HPDE6-E6E7 (cell line): ENCODE measurements around the gene KRT80.

Experiments used
- DNase-seq: peaks from one replicate; pipeline ENCODE4 v3.0.0; 2011; ENCODE audit warnings: missing footprints; ENCODE audit errors: extremely low spot score

Gene KRT80

GRCh38 chr12:52198454-52199215 lies 6.8 kb upstream of the KRT80 start:
- no peak for DNase-seq

DNA sequence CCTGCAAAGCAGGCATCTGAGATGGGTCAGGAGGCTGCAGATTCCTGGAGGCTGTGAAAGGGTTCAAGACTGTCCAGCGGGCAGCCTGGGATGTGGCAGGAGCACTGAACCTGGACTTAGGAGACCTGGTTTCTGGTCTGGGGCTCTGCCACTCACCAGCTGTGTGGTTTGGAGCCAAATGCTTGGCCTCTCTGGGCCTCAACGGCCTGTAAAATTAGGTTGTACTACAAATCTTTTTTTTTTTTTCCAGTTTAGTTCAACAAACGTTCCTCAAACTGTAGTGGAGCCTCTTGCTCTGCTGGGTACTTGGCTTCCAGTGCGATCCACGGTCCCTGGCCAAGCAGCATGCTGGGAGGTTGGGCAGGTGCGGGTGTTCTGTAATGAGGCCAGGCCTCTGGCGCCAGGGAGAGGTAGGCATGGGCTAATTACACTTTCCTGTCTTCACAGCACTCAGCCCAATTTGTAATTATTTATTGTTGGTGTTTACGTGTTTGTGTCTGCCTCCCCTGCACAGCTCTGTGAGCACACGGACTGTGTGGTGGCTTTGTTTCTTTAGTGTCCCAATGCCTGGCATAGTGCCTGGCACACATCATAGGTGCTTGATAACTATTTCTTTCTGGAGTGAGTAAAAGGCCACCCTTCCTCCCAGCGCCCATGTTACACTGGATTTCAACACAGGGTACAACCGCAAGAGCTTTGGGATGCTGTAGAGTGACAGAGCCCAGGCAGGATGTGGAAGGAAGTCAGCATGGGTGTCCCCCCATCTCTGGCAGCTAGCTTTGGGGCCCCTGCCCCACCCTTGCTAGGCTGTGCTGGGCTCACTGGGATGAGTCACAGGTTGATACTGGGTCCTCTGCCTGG lies 5.8 kb upstream of the KRT80 start:
- no peak for DNase-seq

DNA sequence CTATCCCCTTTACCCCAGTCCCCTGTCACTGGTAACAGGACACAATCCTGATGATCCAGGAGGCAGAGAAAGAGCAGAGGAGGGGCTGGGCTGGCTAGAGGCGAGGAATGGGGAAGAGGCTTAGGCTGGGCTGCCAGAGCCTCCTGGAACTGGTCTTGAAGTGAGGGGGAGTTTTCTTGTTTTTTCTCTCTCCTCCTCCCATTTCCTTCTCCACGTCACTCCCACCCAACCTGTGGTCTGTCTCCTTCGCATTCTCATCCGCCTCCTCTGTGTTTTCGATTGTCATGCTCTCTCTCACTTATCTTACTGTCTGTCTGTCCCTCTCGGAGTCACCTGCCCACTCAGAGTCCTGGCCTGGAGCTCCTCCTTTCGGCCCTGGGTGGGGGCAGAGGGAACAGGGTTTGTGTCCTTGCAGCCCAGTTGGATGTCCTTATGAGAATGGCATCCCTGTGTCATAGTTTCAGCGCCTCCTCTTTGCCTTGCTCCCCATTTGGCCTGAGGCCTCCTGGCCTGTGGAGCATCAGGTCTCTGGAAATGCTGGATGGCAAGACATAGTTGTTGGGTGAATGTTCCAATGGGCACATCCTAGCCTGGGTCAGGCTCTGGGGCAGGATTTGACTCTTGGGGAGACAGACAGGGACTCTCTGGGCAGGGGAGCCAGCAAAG lies 3.4 kb upstream of the KRT80 start:
- no peak for DNase-seq

DNA sequence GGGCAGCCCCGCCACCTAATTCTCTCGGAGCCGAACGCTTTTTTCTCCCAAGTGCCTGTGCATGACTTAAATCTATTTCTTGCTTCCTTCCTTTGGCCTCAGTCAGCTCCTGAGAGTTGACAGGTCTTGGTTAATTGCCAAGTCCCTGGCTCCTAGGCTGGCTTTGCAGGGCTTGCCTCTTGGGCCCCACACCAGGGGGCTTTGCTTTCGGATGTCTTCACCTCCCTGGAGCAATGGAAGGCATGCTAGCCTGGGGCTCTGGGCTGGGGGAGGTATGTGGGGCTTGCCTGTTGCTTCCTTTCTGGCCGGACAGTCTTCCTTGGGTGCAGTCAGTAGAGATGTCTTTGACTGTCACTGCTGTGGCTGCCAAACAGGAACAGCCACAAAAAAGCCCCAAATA lies 2.2 kb upstream of the KRT80 start:
- DNase-seq: no peak

DNA sequence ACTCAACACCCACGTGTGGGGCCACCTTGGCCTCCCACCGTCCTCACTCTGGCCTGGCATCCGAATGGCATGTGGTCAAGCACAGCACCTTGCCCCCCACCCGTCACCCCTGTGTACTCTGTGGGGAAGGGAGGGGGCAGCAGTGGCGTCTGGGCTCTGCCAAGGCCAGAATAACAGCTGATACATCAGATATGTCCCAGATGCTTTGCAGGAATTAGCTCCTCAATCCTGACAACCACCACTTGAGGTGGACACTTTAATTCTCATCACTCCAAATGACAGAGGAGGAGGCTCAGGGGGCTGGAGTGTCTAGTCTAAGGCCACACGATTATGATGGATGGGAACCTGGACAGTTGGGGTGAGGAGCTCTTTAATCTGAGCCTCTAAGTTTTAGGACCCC lies 1.7 kb upstream of the KRT80 start:
- no peak for DNase-seq

- DNase-seq: no peak
Measured at GRCh38 chr12:52190860-52191729, 719 bp downstream of the KRT80 start.

DNA sequence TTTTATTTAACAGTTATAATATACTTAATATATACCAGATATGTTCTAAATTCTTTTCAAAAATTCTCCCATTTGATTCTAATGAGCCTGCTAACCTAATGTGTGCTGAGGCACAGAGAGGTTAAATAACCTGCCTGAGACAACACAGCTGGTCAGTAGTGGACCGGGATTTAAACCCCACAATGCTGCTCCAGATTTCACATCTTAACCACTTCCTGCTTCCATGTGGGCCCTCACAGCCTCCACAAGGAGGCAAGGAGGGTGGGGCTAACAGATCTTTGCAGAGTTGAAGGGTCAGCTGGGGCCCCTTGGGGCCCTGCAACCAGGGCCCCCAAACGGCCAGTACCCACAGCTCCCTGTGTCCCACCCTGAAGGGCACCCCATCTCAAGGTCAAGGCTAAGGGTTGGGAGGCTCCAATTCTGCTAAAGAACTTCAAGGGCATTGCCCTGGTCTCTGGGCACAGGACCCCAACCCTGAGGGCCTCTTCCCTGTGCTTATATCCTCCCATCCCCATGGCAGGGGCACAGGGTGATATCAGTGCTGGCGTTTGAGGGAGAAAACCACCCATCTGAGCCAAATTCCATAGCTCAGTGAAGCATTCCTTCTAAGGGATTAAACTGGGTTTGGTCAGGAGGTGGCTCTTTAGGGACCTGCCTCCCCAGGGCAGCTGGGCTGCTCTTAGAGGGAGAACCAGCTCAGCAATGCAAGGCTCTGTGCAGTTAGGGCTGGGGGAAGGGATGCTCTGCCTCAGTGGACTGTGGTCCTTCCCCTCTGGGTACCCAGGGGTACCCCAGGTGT lies 2.2 kb downstream of the KRT80 start:
- DNase-seq: no peak

- no peak for DNase-seq
Measured at GRCh38 chr12:52188658-52189057, 3.2 kb downstream of the KRT80 start.

- DNase-seq: no peak
Measured at GRCh38 chr12:52187640-52188039, 4.2 kb downstream of the KRT80 start.

- no peak for DNase-seq
Measured at GRCh38 chr12:52187206-52187605, 4.6 kb downstream of the KRT80 start.

GRCh38 chr12:52186118-52186840 lies 5.5 kb downstream of the KRT80 start:
- peak; percentile 66 for DNase-seq

- no peak for DNase-seq
Measured at GRCh38 chr12:52185400-52185967, 6.3 kb downstream of the KRT80 start.

DNA sequence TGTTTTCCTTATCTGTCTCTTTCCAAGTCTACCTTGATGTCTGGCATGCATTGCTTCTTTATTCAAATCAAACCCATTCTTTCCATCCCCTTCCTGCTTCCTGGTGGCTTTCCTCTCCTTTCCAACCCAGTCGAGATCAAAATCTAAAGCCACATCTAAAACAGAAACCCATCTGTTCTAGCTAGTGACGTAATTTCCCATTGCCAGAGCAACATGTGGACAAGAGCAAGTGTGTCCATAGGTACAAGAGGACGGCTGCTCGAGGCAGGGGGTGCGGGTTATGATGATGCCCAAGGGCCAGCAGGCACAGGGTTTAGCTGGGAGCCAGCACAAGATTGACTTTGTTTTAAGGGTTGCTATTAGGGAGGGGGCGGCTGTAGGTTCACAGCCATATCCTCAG lies 7.0 kb downstream of the KRT80 start:
- DNase-seq: no peak

- DNase-seq: no peak
Measured at GRCh38 chr12:52183971-52184370, 7.8 kb downstream of the KRT80 start.

DNA sequence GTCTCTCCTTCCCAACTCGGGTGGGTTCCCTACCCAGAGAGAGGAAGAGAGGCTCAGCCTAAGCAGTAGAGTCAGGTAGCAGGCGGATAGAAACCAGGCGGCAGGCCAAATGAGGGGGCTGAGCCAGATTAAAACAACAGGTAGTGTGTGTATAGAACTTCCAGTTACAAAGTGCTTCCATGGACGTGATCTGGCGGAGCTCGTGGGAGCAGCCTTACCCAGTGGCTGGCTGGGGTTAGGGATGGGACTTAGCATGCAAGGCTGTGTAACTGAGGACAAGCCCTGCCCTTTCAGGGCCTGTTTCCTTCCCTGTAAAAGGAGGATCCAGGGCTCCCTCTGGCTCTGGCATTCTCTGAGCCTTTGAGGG lies 8.3 kb downstream of the KRT80 start:
- DNase-seq: no peak

DNA sequence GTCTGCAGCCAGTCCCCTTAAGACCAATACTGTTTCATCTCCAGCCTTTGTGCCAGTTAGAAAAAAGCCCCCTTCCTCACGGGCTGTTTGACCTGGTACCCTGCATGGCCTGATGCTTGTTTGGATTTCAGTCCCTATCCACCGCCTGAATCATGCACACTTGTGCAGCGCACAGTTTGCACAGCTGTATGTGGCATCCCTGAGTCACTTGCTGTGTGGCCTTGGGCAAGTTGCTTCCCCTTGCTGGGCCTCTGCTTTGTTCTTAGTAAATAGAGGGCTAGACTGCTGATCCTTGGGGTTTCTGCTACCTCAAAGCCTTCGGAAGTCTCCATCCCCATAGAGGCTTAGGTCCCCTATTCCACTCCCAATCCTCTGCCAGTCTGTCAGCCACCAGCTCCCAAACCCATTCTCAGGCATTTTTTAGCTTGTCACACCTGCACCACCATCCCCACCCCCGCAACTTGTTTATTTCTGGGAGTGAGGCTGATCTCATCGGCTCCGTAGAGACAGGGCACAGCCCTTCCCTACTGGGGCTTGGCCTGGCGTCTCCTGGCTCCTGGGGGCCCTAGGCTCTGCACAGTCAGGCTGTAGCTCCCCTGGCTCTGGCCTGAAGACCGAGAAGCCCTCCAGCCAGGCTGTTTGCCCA lies 8.8 kb downstream of the KRT80 start:
- no peak for DNase-seq

- DNase-seq: no peak
Measured at GRCh38 chr12:52182384-52182783, 9.4 kb downstream of the KRT80 start.

- peak; percentile 81 for DNase-seq
Measured at GRCh38 chr12:52181746-52182145, 10.1 kb downstream of the KRT80 start.

DNA sequence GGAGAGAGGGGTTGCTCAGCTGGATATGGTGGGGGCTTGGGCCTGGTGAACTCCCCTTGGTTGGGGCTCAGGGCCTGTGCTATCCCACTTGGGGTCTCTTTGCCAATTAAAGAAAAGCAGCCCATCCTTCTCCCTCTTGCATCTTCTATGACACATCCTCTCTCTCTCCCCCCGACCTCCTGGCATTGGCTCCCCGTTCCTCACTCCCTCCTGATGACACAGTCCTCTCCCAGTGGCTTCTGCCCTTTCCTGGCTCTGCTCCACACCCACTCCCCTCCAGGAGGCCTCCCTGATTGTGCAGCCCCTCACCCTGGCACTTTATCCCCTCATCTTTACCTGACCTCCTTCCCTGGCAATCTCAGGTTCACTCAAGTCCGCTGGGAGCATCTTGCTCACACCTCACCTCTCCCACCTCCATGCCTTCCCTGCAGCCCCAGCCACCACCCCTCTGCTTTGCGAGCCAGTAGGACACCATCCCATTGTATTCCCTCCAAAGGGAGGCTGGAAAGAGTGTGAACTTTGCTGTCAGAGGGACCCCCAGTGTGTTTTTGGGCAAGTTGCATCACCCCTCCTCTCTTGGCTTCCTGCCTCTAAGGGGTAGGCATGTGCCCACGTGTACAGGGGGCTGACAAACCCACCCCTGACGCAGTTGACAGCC lies 10.7 kb downstream of the KRT80 start:
- no peak for DNase-seq
